Fibroblast of skin of left quadriceps (primary cell): Measurements from ENCODE around the gene LBX2.

Experiments
- DNase-seq, 2 experiments: peaks; one replicate each; pipeline ENCODE4 v3.0.0-alpha.2; 2013; ENCODE audit warnings: low read depth in 2 of 2

Gene LBX2

GRCh38 chr2:74457129-74457548, 42.3 kb downstream of the LBX2 start:
- no peak for DNase-seq

GRCh38 chr2:74454654-74455511, 44.5 kb downstream of the LBX2 start, which contains the start of gene INO80B:
INO80B (plus strand) TSS chr2:74455087; CDS start chr2:74455117, 30 bp downstream.
- peak; percentile 96 to 97 for DNase-seq

DNA sequence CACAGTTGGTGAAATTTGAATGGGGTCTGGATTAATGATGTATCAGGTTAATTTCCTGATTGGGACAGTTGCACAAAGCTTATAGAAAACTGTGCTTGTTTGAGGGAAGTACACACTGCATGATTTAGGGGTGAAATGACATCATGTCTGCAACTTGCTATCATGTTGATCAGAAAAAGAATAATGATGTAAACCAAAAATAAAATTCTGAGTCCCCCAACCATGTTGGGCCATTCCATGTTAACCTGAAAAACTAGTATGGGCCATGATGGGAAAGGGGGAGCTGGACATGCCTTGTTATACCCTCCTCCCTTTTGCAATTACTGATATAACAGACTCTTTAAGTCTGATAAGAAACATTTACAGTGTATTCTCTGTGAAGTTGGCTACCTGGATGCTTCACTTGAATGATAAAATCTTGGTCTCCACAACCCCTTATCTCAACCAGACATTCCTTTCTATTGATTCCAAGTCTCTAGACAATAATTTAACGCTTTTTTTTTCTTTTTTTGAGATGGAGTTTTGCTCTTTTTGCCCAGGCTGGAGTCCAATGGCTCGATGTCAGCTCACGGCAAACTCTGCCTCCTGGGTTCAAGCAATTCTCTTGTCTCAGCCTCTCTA, 48.7 kb downstream of the LBX2 start:
- no peak for DNase-seq

- no peak for DNase-seq
Measured at GRCh38 chr2:74448771-74449170, 50.6 kb downstream of the LBX2 start.
